ELR (cell line): Measurements from ENCODE around the gene SPINDOC.
"Not testable (repeated sequence)": the region's sequence is repeated elsewhere in the genome, so short reads cannot be mapped to it uniquely, and the experiment has no call there.

Experiments used
- DNase-seq: peaks from one replicate; pipeline ENCODE4 v3.0.0-alpha.2; 2015; ENCODE audit warnings: low read depth

Gene SPINDOC

GRCh38 chr11:63858628-63859550 lies 45.6 kb downstream of the SPINDOC start:
- peak; percentile 44 for DNase-seq

GRCh38 chr11:63862923-63863322 lies 49.7 kb downstream of the SPINDOC start:
- DNase-seq: no peak

GRCh38 chr11:63863620-63864019 lies 50.4 kb downstream of the SPINDOC start:
- DNase-seq: not testable (repeated sequence)

GRCh38 chr11:63866211-63866610 lies 53.0 kb downstream of the SPINDOC start:
- DNase-seq: no peak

GRCh38 chr11:63867511-63867910 lies 54.3 kb downstream of the SPINDOC start:
- DNase-seq: no peak

- no peak for DNase-seq
Observed at GRCh38 chr11:63868399-63869064, 55.3 kb downstream of the SPINDOC start.

- DNase-seq: no peak
Observed at GRCh38 chr11:63869171-63869591, 55.9 kb downstream of the SPINDOC start.

- no peak for DNase-seq
Observed at GRCh38 chr11:63869683-63870082, 56.4 kb downstream of the SPINDOC start.

GRCh38 chr11:63870351-63871140 lies 57.3 kb downstream of the SPINDOC start:
- DNase-seq: peak; percentile 21

- DNase-seq: peak; percentile 96
Observed at GRCh38 chr11:63871962-63872799, 58.9 kb downstream of the SPINDOC start.

GRCh38 chr11:63872800-63873197 lies 59.5 kb downstream of the SPINDOC start:
- no peak for DNase-seq

- no peak for DNase-seq
Observed at GRCh38 chr11:63873311-63873710, 60.1 kb downstream of the SPINDOC start.

- no peak for DNase-seq
Observed at GRCh38 chr11:63874511-63874910, 61.3 kb downstream of the SPINDOC start.

- no peak for DNase-seq
Observed at GRCh38 chr11:63875506-63876065, 62.3 kb downstream of the SPINDOC start.

- no peak for DNase-seq
Observed at GRCh38 chr11:63876616-63877015, 63.4 kb downstream of the SPINDOC start.
